Stimulated activated CD4-positive, alpha-beta T cell treated with anti-CD3 and anti-CD28 coated beads, Interleukin-15, amount 100 ng/mL, for 24 hours (primary cell): ENCODE data around the gene MCTP1.
"Not testable (repeated sequence)": the region's sequence is repeated elsewhere in the genome, so short reads cannot be mapped to it uniquely, and the experiment has no call there.

ENCODE experiments used
- DNase-seq: peaks from one replicate; pipeline ENCODE4 v3.0.0-alpha.2; 2020

MCTP1 gene

GRCh38 chr5:95178046-95178651, 106.7 kb downstream of the MCTP1 start:
- no peak for DNase-seq

DNA sequence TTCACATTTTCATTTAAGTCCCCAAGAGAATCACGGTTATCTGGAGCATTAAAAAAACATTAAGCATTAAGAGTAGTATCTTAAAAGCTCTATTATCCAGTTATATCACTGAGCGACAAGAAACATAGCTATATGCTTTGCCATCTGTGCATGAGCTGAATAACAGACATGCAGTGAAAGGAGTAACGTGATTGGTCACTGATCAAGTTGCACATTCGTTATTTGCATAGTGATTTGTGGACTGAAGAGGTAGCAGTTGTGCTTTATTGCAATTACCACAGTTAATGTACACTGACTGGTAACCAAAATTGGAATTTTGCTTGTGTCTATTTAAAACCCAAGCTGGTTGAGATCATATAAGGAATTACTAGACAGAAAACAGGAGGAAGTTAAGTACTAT, 107.4 kb downstream of the MCTP1 start:
- no peak for DNase-seq

DNA sequence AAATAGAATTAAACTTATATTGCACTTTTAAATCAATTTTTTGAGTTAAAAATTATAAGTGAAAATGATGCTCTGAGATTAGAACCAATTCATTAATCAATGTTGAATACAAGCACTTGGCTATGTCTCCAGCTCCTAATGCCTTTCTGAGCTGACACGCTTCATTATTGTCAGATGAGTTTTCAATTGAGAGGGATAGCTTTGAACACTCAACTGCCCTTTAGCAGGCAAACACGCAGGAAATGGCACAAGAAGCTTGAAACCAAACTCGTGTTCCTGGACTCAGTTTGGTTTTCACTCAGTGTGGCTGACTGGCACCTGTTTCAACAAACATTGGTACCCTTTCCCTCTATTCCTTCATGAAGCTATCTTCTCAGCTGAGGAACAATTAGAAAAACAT, 109.8 kb downstream of the MCTP1 start:
- DNase-seq = no peak

- DNase-seq = no peak
These were observed 112.2 kb downstream of the MCTP1 start for GRCh38 chr5:95172659-95173058.

DNA sequence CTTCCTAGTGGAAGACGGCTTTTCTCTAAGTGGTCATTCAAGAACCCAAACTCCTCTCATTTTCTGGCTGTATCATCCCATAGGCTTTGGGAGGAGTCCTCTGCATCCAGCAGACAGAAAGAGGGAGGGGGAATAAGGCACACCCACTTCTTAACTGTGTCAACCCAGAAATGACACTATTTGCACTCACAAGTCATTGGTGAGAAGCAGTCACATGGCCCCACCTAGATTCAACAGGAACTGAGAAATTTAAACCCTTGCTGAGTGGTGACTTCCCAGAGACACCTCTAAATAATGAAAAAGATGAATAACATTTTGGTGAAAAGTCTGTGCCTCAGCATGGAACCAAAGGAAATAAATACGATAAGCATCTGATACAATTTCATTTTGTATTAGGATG, 120.0 kb downstream of the MCTP1 start:
- no peak for DNase-seq

DNA sequence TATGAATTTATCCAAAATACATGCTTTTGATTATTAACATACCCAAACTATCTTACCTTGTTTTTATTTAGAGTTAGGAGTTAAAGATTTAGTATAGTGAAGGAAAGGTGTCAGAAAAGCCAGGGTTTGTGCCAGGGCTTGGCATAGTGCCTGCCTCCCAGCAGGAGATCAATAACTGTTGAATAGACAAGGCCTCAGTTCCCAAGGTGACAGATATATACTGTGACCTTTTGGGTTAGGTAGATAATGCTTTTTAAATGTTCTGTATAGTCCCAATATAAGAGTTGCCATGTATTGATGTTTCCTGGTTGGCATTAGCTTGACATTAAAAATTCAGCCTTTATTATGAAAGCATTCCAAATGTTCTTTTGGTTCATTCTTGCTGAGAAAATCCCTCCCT, 121.8 kb downstream of the MCTP1 start:
- DNase-seq = no peak

- no peak for DNase-seq
These were observed 122.5 kb downstream of the MCTP1 start for GRCh38 chr5:95162231-95162992.

DNA sequence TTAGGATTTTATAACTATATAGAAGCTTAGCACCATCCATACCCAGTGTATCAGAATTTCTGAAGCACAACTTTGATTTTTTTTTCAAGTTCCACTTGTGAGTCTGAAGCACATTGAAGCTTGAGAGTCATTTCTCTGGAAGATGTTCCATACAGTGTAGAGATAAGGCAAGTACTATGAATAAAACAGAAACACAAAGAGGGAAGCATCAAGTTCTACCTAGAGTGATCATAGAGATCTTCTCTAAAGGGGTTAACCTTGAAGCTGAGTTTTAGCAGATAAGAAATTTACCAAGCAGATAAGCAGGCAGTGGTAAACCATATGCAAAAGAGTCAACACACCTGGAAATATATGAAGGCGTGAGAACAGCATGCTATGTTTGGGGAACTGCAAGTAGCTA, 125.3 kb downstream of the MCTP1 start:
- no peak for DNase-seq

GRCh38 chr5:95155888-95156287, 129.0 kb downstream of the MCTP1 start:
- no peak for DNase-seq

- DNase-seq = no peak
These were observed 131.4 kb downstream of the MCTP1 start for GRCh38 chr5:95153511-95153910.

- no peak for DNase-seq
These were observed 132.4 kb downstream of the MCTP1 start for GRCh38 chr5:95152535-95152934.

- DNase-seq = no peak
These were observed 132.8 kb downstream of the MCTP1 start for GRCh38 chr5:95152131-95152530.

- DNase-seq = no peak
These were observed 133.2 kb downstream of the MCTP1 start for GRCh38 chr5:95151694-95152093.

GRCh38 chr5:95149387-95149786, 135.5 kb downstream of the MCTP1 start:
- no peak for DNase-seq

- DNase-seq = no peak
These were observed 136.4 kb downstream of the MCTP1 start for GRCh38 chr5:95148453-95148852.

DNA sequence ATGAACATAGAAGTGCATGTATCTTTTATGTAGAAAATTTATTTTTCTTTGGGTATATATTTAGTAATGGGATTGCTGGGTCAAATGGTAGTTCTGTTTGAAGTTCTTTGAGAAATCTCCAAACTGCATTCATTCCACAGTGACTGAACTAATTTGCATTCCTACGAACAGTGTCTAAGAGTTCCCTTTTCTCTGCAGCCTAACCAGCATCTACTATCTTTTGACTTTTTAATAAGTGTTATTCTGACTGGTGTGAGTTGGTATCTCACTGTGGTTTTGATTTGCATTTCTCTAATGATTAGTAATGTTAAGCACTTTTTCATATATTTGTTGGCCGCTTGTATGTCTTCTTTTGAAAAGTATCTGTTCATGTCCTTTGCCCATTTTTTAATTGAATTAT, 141.0 kb downstream of the MCTP1 start:
- not testable (repeated sequence) for DNase-seq

GRCh38 chr5:95142145-95142544, 142.7 kb downstream of the MCTP1 start:
- no peak for DNase-seq

- no peak for DNase-seq
These were observed 143.8 kb downstream of the MCTP1 start for GRCh38 chr5:95141141-95141540.

- no peak for DNase-seq
These were observed 150.6 kb downstream of the MCTP1 start for GRCh38 chr5:95134326-95134725.

DNA sequence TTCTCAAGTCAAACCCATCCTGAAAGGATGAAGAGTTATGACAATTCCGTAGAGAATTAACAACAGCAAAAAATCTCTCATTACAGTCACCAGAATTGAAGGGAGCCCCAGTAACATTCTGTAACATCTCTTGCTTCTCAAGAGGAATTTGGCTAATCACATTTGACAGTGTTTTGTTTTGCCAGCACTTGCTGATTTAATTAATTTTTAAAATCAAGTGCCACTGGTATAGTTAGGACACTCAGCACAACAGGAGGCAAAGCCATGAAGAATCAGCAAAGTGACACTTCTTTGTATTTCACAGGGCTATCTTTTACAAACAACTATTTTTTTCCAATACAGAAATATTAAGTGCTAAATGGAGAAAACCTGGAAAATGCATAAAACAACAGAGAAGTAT, 152.8 kb downstream of the MCTP1 start:
- no peak for DNase-seq

GRCh38 chr5:95130941-95131340, 154.0 kb downstream of the MCTP1 start:
- DNase-seq = no peak

DNA sequence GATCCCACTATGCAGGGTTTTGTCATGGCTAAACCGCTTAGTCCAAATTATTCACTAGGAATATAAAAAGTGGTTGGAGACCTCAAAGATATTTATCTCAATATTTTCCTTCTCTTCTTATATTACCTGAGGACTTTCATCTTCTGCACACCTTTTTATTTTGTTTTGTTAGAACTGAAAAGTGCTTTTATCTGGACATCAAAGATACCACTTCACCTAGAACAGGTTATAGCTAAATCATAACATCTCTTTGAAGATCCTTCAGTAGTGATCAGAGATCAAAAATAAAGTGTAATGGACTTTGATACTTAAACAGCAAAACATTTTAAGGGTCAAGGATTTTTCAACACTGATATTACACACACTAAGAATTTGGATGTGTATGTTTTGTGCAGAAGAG, 160.2 kb downstream of the MCTP1 start:
- no peak for DNase-seq

- DNase-seq = no peak
These were observed 160.8 kb downstream of the MCTP1 start for GRCh38 chr5:95124101-95124500.

DNA sequence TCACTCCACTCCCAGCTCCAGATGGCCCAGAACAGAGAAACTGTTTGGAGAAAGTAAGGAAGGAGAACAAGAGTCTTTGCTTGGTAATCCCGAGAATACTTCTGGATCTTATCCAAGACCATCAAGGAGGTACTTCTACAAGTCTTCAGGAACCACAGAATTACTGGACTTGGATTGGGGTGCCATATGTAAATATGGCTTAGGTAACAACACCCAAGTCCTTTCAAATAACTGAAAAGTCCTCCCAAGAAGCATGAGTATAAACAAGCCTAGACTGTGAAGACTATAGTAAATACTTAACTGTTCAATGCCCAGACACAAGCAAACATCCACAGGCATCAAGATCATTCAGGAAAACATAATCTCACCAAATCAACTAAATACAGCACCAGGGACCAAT, 170.0 kb downstream of the MCTP1 start:
- no peak for DNase-seq

GRCh38 chr5:95114305-95114704, 170.6 kb downstream of the MCTP1 start:
- no peak for DNase-seq
